NCI-H510A (cell line): ENCODE data around the gene ADGRL3.

ENCODE experiments used
- DNase-seq: peaks from one replicate; lab custom pipeline; 2025; lab: John Stamatoyannopoulos, UW

The ADGRL3 gene

GRCh38 chr4:61997831-61998230 is 797.7 kb downstream of the ADGRL3 start:
- DNase-seq, result no peak

- no peak for DNase-seq
Observed at GRCh38 chr4:62003695-62004094, 803.6 kb downstream of the ADGRL3 start.

GRCh38 chr4:62004881-62005280 is 804.8 kb downstream of the ADGRL3 start:
- DNase-seq, result no peak

- DNase-seq, result no peak
Observed at GRCh38 chr4:62006108-62006507, 806.0 kb downstream of the ADGRL3 start.

- DNase-seq, result no peak
Observed at GRCh38 chr4:62015043-62015739, 815.1 kb downstream of the ADGRL3 start.

GRCh38 chr4:62018537-62018936 is 818.4 kb downstream of the ADGRL3 start:
- DNase-seq, result no peak

- DNase-seq, result no peak
Observed at GRCh38 chr4:62023633-62024032, 823.5 kb downstream of the ADGRL3 start.

GRCh38 chr4:62028745-62029144 is 828.6 kb downstream of the ADGRL3 start:
- DNase-seq, result no peak

- DNase-seq, result no peak
Observed at GRCh38 chr4:62030958-62031357, 830.8 kb downstream of the ADGRL3 start.

GRCh38 chr4:62037571-62037970 is 837.4 kb downstream of the ADGRL3 start:
- DNase-seq, result no peak

- no peak for DNase-seq
Observed at GRCh38 chr4:62051332-62051731, 851.2 kb downstream of the ADGRL3 start.

- DNase-seq, result no peak
Observed at GRCh38 chr4:62053974-62054373, 853.8 kb downstream of the ADGRL3 start.

- DNase-seq, result no peak
Observed at GRCh38 chr4:62057031-62057430, 856.9 kb downstream of the ADGRL3 start.

- no peak for DNase-seq
Observed at GRCh38 chr4:62058571-62058970, 858.4 kb downstream of the ADGRL3 start.

- DNase-seq, result no peak
Observed at GRCh38 chr4:62070291-62070852, 870.2 kb downstream of the ADGRL3 start.

GRCh38 chr4:62075089-62075488 is 875.0 kb downstream of the ADGRL3 start:
- no peak for DNase-seq

- DNase-seq, result no peak
Observed at GRCh38 chr4:62075521-62075920, 875.4 kb downstream of the ADGRL3 start.

- no peak for DNase-seq
Observed at GRCh38 chr4:62077406-62077805, 877.3 kb downstream of the ADGRL3 start.

- no peak for DNase-seq
Observed at GRCh38 chr4:62080431-62080830, 880.3 kb downstream of the ADGRL3 start.

- DNase-seq, result no peak
Observed at GRCh38 chr4:62087706-62088105, 887.6 kb downstream of the ADGRL3 start.

GRCh38 chr4:62093735-62094134 is 893.6 kb downstream of the ADGRL3 start:
- no peak for DNase-seq

- DNase-seq, result no peak
Observed at GRCh38 chr4:62096881-62097280, 896.8 kb downstream of the ADGRL3 start.

- no peak for DNase-seq
Observed at GRCh38 chr4:62115216-62115615, 915.1 kb downstream of the ADGRL3 start.

GRCh38 chr4:62117886-62118285 is 917.8 kb downstream of the ADGRL3 start:
- DNase-seq, result no peak
